GM12891 (cell line): ENCODE results near the gene CHST9.
"Not testable (repeated sequence)": the region's sequence is repeated elsewhere in the genome, so short reads cannot be mapped to it uniquely, and the experiment has no call there.

ENCODE experiments used
- POLR2A ChIP-seq: IDR thresholded peaks from 2 replicates; pipeline ENCODE4 v1.6.1; 2011; ENCODE audit warnings: low read depth, low read length, control low read depth
- POLR2AphosphoS5 ChIP-seq: IDR thresholded peaks from 2 replicates; pipeline ENCODE4 v1.6.1; 2011; ENCODE audit warnings: low read depth, low read length, control low read depth
- SPI1 ChIP-seq: IDR thresholded peaks from 2 replicates; pipeline ENCODE4 v1.6.1; 2011; ENCODE audit warnings: low read depth, low read length, control low read depth
- TAF1 ChIP-seq: IDR thresholded peaks from 2 replicates; pipeline ENCODE4 v1.6.1; 2011; ENCODE audit warnings: low read depth, low read length, control low read depth

DNA sequence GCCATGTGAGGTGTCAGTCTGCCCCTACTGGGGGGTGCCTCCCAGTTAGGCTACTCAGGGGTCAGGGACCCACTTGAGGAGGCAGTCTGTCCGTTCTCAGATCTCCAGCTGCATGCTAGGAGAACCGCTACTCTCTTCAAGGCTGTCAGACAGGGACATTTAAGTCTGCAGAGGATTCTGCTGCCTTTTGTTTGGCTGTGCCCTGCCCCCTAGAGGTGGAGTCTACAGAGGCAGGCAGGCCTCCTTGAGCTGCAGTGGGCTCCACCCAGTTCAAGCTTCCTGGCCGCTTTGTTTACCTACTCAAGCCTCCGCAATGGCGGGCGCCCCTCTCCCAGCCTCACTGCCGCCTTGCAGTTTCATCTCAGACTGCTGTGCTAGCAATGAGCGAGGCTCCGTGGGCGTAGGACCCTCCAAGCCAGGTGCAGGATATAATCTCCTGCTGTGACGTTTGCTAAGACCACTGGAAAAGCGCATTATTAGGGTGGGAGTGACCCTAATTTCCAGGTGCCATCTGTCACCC lies 21.9 kb downstream of the CHST9 start:
- TF ChIP-seq POLR2A, TAF1, POLR2AphosphoS5, SPI1: not testable (repeated sequence)
